Posterior cingulate gyrus (tissue), 11 donors: Measurements from ENCODE around the gene TMEM163.
"Not testable (repeated sequence)": the region's sequence is repeated elsewhere in the genome, so short reads cannot be mapped to it uniquely, and the experiment has no call there.

Experiments used
- DNase-seq, 10 donors: peaks; one replicate each; pipeline versions ENCODE4 v3.0.0 to v3.0.0-alpha.2; 2020 to 2021; ENCODE audit warnings: mixed read lengths in 3 of 10
- intact Hi-C: fragments of 100-400 bp; cut with DNase I; formaldehyde crosslinking; loops from one replicate; pipeline ENCODE4 v1.15.1; 2023

Gene TMEM163

DNA sequence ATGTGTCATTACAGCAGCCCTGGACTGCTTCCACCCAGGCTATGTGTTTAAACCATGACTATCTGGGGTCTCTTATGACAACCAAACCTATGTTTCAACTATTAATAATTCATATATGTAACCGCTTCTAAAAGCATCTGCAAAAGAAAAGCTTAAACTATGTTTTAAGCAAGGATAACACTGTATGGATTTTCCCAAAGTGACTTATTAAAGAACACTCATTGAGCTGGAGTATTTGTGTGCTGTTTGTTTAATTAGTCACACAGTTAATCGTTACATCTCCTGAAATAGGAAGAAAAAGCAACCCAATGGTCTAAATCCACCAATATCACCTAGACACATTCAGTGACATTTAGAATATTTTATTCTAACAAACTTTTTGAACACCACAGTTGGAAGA, 51.3 kb downstream of the TMEM163 start:
- intact Hi-C loops, result no loop called here
- DNase-seq, result no peak

DNA sequence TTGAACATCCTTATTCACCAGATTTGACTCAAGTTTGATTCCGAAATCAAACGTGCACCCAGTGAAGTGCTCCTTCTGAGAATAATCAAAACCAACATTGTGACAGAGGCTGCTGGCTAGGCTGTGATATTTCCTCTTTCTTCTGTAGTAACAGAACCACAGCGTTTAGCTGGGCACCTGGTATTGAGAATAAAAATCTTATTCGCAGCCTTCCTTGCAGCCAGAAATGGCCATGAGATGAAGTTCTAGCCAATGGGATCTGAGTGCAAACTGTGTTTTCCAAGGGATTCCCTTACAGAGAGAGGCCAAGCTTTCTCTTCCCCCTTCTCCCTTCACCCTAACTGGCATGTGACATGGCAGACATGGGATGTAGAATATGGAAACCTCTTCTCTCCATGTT, 51.7 kb downstream of the TMEM163 start:
- DNase-seq, result no peak

DNA sequence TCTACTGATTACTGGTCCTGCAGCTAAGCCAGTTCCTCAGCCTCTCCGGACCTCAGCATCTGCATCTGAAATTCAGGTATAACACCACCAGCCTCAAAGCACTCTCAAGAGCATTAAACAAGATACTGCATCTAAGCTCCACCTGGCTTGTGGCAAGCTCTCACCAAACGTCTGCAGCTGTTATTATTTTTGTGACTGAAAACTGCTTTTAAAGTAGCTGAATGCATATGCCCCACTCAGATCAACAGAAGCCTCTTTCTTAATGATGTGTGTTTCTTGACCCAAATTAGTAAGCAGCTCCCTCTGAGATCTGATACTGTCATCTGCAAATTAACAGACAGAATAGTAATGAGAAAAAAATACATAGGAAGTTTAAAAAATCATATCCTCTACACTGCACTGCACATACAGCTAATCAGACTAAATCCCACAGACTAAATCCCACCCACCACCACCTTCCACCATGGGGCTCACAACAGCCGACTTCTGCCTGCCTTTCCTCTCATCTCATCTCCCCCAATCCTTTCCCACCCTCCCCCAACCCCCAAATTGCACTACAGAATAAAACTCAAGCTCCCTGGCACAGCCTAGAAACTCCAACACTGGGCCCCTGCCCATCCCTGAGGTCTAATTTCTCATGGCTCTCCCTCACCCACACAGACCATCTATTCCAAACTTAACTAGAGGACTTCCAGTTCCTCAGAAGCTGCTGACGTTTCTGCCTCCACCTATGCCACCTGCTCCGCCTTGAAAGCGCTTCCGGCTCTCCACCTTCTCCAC, 52.9 kb downstream of the TMEM163 start:
- no peak for DNase-seq
- intact Hi-C loops, result no loop called here

More for the DNA sequence above, 51.7 kb downstream of the TMEM163 start:
- intact Hi-C loops, result no loop called here

DNA sequence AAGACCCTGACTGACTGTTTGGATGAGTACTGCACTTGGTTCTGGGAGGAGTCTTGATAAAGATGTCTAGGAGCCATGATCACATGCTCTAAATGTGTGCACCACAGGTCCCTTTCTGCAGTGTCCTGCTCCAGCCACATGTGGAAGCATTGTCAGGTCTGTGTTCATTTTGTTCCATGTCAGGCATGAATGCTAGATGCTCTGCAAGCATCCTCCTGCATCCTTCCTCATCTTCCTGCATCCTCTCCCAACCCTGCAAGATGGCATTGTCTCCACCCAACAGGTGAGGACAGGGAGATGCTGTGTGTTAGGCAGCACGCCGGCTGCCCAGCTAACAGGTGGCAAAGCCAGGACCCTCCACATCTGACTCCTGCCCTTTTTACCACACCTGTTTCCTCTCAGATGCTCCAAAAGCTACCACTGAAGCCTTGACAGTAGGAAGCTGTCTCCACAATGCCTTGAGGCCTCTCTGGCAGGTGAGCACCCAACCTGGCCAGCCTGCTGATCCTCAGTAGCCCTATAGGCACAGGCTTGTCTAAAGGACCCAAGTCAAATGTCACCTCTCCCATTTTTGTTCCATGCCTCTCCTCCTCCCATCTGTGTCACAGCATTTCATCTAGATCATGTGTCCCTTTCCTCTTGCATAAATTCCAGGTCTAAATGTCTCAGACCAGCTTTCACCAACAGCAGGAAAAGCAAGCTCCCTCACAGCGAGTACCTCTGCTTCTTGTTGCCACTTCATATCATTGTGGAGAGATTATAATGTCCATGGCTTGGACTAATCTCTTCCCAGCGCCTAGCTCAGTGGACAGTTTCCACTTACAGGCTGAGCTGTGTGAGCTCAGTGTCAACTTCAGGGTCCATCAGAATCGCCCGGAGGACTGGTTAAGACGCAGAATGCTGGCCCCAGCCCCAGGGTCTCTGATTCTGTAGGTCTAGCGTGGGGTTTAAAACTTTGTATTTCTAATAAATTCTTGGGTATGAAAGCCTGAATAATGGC, 55.0 kb downstream of the TMEM163 start:
- intact Hi-C loops, result no loop called here
- no peak for DNase-seq

DNA sequence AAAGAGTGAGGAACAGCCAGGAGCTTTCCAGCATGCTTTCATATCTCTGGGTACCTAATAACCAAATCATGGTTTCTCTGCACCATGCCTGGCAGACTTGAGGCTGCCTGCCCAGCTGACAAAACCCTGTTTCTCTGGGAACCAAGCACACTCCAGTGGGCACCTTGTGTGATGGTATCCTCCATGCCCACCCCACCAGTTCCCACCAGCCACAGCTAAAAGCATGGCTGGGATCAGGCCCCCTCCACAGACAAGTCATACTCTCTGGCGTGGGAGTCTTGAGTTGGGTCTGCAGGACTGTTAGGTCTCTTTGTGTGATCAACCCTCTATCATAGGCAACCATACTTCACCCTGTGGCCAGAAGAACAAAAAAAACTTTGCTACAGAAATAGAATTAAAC, 56.0 kb downstream of the TMEM163 start:
- intact Hi-C loops, result no loop called here

DNA sequence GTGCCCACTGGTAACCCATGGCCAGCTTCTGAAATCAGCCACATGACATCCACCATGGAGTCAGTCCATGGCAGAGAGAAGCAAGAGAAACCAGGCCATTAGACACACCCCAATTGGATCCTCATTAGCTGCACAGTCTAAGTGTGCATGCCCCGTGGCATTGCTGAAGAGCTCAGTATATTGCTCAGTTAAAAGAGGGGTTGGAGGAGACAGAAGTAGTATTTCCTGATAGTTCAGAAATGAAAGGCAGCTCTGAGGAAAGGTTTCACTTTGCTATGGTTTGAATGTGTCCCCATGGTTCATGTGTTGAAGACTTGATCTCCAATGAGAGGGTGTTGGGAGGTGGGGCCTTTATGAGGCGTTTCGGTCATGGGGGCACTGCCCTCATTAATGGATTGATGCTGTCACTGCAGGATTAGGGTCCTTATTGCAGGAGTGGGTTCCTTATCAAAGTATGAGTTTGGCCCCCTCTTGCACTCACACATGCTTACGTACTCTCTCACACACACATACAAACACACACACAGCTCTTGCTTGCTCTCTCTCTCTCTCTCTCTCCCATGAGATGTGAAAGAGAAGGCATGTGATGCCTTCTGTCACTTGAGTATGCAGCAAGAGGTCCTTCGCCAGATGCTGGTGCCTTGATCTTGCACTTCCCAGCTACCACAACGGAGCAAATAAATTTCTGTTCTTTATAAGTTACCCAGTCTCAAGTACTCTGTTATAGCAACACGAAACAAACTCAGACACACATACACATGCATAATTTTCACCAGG, 58.0 kb downstream of the TMEM163 start:
- no peak for DNase-seq
- intact Hi-C loops, result no loop called here

More for the DNA sequence above, 56.0 kb downstream of the TMEM163 start:
- DNase-seq, result no peak

DNA sequence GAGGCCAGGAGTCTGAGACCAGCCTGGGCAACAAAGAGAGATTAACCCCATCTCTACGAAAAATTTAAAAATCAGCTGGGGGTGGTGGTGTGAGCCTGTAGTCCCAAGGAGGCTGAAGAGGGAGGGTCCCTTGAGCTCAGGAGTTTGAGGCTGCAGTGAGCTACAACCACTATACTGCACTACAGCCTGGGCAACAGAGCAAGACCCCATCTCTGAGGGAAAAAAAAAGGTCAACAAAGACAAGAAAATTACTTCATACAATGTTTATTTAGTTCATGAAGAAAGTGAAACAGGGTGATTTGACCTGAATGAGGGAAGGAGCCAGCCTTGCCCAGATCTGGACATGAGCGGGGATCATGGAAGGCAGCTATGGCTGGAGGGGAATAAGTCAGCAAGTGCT, 59.1 kb downstream of the TMEM163 start:
- intact Hi-C loops, result no loop called here
- DNase-seq, result no peak

DNA sequence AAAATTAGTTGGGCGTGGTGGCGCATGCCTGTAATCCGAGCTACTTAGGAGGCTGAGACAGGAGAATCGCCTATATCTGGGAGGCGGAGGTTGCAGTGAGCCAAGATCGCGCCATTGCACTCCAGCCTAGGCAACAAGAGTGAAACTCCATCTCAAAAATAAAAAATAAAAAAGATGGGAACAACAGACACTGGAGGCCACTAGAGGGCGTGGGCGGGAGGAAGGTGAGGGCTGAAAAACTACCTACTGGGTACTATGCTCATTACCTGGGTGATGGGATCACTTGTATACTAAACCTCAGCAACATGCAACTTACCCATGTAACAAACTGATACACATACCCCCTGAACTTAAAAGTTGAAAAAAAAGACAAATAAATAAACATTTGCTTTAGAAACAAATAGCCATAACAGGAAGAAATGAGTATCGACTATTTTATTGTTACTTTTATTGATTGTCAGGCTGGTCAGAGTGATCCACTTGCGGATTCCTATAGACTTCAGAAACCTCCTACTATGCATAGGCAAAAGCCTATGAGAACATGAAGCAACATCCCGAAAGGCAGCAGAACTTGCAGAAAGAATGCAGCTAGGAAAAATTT, 61.0 kb downstream of the TMEM163 start:
- intact Hi-C loops, result no loop called here

DNA sequence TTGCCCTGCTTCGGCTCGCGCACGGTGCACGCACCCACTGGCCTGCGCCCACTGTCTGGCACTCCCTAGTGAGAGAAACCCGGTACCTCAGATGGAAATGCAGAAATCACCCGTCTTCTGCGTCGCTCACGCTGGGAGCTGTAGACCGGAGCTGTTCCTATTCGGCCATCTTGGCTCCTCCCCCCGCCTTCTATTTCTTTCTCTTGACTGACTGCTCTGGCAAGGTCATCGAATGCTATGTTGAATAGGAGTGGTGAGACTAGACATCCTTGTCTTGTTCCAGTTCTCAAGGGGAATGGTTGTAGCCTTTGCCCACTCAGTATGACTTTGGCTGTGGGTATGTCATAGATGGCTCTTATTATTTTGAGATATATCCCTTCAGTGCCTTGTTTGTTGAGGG, 62.4 kb downstream of the TMEM163 start:
- intact Hi-C loops, DNase-seq: not testable (repeated sequence)

More for the DNA sequence above, 61.0 kb downstream of the TMEM163 start:
- DNase-seq, result no peak

DNA sequence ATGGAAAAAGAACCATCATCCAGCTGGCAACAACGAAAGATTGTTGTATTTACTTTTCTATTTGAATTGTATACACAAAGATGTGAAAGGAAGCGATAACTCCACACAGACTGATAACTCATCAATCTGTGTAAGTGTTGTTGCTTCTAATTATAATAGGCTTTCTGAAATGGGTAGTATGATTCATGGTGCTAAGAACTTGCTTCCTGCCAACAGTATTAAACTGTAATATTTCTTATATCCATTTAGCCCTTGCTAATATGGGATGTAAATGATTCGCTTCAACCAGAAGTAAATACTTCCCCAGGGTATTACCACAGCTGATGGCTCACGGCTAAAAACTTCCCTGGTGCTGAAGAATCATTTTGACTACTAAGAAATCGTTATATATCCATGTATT, 70.2 kb downstream of the TMEM163 start:
- DNase-seq, result no peak
- intact Hi-C loops, result no loop called here

DNA sequence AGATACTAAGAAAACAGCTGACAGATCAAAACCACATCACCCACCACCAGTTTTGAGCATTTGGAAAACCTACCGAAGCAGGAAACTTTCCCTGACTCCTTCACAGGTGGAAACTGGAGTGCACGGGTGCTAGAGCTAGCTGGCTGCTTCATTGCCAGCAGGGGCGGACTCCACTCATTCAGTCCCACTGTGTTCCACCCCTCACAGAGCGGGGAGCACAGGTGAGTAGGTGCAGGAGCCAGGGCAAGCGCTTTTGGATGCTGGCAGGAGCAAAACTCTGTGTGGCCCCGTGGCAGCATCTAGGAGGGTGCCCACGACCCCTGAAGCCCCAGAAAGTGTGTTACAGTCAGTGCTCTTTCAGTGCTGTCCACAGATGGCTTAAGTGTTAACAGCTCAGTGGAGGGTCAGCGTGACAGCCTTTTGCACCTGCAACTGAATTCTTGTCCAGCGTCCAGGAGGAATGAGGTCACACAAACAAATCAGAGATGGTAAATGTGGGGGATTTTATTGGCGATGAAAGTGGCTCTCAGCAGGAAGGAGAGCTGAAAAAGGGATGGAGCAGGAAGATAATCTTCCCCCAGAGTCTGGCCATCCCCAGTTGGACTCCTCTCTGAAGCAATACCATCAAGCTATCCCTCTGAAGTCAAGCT, 71.1 kb downstream of the TMEM163 start:
- intact Hi-C loops, result no loop called here
- no peak for DNase-seq

DNA sequence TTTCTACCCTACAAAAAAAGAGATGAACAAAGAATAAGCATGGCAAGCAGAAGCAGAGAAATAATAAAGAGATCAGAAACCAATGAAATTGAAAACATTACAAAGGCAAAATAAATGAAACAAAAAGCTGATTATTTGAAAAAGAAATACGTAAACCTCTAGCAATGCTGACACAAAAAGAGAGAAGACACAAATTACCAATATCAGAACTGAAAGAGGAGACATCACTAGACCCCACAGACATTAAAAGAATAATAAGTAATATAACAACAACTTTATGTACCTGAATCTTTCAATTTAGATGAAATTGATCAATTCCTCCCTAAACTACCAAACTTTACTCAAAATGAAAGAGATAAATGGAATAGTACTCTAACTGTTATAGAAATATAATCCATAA, 75.9 kb downstream of the TMEM163 start:
- intact Hi-C loops, result no loop called here
- DNase-seq, result no peak

DNA sequence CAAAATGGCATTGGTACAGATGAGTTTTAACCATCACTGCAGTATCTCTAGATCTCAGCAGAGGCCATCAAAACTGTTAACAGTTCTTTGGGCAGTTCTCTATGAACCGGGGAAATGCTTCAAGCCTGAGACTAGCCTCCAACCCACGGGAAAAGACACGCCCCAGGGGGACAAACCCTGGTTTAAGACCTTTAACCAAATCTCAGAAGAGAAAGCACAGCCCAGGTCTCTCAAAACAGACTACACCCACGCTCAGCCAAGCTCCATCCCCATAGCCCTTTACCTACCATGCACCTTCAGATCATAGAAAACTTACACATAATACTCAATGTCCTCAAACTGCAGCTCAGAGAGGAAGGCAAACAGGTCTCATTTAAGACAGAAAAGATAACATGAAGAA, 78.3 kb downstream of the TMEM163 start:
- no peak for DNase-seq
- intact Hi-C loops, result no loop called here

DNA sequence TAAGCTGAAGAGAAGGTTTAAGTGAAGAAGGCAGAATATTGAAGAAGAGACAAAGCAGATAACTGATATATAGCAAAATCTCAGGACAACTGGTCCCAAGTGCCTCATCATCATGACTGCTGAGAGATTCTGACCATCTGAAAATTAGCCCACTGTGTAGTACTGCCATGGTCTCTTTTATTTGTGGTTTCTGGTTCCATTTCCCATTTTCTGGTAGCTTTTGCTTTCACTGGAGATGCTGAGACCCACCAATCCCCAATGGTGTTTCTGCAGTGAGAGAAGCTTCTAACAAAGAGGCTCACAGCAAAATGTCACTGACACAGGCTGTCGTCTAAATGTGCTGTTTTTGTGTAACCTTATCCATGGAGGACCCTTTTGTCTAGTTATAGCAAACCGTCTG, 79.5 kb downstream of the TMEM163 start:
- intact Hi-C loops, result no loop called here
- no peak for DNase-seq

DNA sequence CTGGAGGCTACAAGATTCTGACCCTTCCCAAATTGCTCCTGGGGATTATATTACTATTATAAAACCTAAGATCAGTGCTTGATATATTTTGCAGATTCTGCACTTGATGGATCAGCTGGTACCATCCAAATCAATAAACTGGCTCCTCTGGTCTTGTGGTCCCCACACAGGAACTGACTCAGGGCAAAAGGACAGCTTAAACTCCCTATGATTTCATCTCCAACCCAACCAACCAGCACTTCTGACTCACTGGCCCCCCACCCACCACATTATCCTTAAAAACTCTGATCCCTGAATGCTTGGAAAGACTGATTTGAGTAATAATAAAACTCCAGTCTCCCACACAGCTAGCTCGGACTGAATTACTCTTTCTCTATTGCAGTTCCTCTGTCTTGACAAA, 82.1 kb downstream of the TMEM163 start:
- intact Hi-C loops, result no loop called here

DNA sequence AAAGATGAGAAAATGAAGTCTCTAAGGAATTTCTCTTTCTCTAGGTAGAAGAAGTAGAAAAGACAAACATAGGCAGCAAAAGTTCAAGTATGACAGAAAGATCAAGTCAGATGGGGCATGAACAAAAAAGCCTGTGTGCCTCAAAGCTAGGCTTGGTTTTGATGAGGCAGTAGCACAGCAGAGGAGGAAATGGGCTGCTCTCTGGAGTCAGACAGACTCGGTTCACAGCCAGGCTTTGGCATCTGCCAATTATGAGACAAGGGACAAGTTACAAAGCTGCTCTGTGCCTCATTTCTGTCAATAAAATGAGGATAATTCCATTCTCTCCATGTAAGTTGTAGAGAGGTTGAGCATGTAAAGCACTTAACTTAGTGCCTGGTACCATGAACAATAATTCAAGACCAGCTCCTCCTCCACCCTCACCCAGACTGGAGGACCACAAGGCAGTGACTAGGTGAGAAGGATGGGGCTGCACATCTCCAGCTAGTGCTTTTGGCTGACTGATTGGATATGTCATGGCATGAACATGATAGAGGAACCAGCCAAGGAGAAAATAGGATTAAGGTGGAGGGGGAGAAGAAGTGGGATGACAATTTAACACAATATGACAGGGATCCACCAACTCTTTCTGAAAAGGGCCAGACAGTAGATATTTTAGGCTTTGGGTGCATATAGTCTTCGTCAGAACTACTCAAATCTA, 84.6 kb downstream of the TMEM163 start:
- intact Hi-C loops, result no loop called here
- peak in 2 of 10 donors; percentile 15 to 27 for DNase-seq

More for the DNA sequence above, 82.1 kb downstream of the TMEM163 start:
- DNase-seq, result no peak

DNA sequence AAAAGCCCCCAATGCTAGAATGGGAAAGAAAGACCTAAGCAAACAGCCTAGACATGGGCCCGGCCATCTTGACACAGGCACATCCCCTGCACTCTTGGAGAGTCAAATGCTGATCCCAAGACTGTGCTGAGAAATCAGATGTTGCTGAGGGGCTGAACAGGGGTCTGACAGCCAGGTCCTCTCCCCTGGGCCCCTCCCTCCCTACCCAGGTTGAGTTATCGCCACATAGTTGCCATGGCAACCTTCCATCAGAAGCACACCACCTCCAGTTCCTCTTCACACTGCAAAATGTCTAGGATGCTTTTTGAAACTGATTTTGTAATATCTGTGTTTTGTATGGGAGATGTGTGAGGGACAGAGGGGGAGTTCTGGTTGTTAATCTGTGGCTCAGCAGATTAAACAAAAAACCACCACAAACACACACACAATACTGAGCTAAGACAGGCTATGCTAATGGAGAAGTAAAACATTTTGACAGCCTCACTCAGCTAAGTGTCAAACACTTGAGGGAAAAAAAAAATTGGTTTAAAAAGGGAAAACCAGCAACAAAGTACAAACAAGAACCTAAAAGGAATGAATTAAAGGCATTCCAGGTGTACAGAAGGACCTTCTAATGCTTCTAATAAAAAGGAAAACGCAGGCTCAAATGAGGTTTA, 88.2 kb downstream of the TMEM163 start:
- no peak for DNase-seq
- intact Hi-C loops, result no loop called here

DNA sequence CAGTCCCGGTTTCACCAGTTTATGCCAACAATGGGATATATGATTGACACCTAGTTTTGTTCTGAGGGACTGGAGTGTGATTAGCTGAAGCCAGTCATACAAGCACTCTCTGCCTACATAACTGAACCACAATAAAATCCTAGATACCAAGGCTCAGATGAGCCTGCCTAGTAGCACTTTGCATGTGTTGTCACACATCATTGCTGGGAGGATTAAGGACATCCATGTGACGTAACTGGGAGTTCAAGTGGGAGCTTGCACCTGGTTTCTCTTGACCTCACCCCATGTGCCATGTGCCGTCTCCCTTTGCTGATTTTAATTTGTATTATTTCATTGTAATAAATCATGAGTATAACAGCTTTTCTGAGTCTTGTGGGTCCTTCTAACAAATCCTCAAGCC, 90.3 kb downstream of the TMEM163 start:
- DNase-seq, result no peak
- intact Hi-C loops, result no loop called here

DNA sequence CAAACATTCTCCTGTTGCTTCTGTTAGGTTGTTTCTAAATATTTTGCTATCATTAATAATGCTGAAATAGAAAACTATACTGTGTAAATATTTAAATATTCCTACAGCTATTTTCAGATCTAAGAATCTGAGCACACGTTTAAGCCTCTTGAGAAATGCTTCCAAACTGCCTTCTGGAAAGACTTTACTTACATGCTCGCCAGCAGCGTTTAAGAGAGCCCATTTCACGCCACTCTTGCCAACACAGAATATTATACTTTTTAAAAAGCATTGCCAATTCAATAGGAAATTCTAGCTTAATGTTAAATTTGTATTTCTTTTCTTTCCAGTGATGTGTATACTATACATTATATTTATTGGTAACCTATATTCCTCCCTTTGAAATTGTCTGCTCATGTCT, 92.0 kb downstream of the TMEM163 start:
- intact Hi-C loops, result no loop called here
- no peak for DNase-seq
